B cell (primary cell): ENCODE results near the gene SLC6A16.

ENCODE experiments used
- CTCF ChIP-seq: fragments of 200-600 bp; IDR thresholded peaks from one replicate; pipeline ENCODE4 v1.8.0; 2022; ENCODE audit warnings: antibody characterized with exemption, mild to moderate bottlenecking
- EZH2 ChIP-seq: IDR thresholded peaks from 2 replicates; pipeline ENCODE4 v1.6.1; 2012; ENCODE audit warnings: borderline replicate concordance, low read depth, mild to moderate bottlenecking, moderate library complexity, low read length; ENCODE audit not compliant: insufficient read depth, poor library complexity, severe bottlenecking

GRCh38 chr19:49243129-49243528 lies 81.9 kb downstream of the SLC6A16 start:
- no peak for TF ChIP-seq CTCF
- TF ChIP-seq EZH2 = no peak
